K562 (cell line): ENCODE measurements around the gene RREB1. TPM values are rescaled to one million over a fixed set of nuclear protein-coding genes. Genes with fewer than 3 reads are reported as not detected.

Source experiments
- CBX8 ChIP-seq: fragments of 200-600 bp; sonication (generic); IDR thresholded peaks from 2 replicates; pipeline ENCODE4 v1.6.1; 2012; ENCODE audit warnings: borderline replicate concordance, mixed run types, low read depth, mild to moderate bottlenecking, moderate library complexity, mixed read lengths, low read length, control low read depth, inconsistent platforms; ENCODE audit not compliant: poor library complexity, severe bottlenecking; ENCODE audit errors: extremely low read depth
- EHMT2 ChIP-seq: fragments of 450-650 bp; IDR thresholded peaks from 2 replicates; pipeline ENCODE4 v1.6.1; 2018; ENCODE audit warnings: antibody characterized with exemption
- ESRRA ChIP-seq: fragments of 450-650 bp; IDR thresholded peaks from 2 replicates; pipeline ENCODE4 v1.6.1; 2014; ENCODE audit warnings: low read depth, mild to moderate bottlenecking, moderate library complexity, borderline replicate concordance
- HMGN3 ChIP-seq: IDR thresholded peaks from 2 replicates; pipeline ENCODE4 v1.6.1; 2011; ENCODE audit warnings: borderline replicate concordance, low read depth, mild to moderate bottlenecking, mixed read lengths, low read length; ENCODE audit not compliant: insufficient read length; ENCODE audit errors: extremely low read depth
- JUNB ChIP-seq: fragments of 450-650 bp; formaldehyde crosslinking; conservative IDR thresholded peaks from 2 replicates; pipeline ENCODE4 v1.4.0; 2020; ENCODE audit warnings: mild to moderate bottlenecking
- KDM5B ChIP-seq: fragments of 200-600 bp; sonication (generic); IDR thresholded peaks from 2 replicates; pipeline ENCODE4 v1.6.1; 2012; ENCODE audit warnings: low read depth, mild to moderate bottlenecking, moderate library complexity, low read length, control low read depth, inconsistent platforms; ENCODE audit not compliant: insufficient replicate concordance
- MLLT1 ChIP-seq, 2 experiments: fragments of 450-650 bp; IDR thresholded peaks; 2 replicates each; pipeline ENCODE4 v1.6.1; 2016
- MYNN ChIP-seq, 2 experiments: sonication (generic); formaldehyde crosslinking in 1 of 2; IDR thresholded peaks; 2 replicates each; pipeline versions ENCODE4 v1.5.0 to v1.6.1; 2016 to 2020; ENCODE audit warnings: antibody characterized with exemption in 1 of 2, missing genetic modification reagents in 1 of 2
- NFATC3 ChIP-seq: fragments of 450-650 bp; IDR thresholded peaks from 2 replicates; pipeline ENCODE4 v1.6.1; 2017; ENCODE audit warnings: mild to moderate bottlenecking
- NFE2 ChIP-seq: IDR thresholded peaks from 2 replicates; pipeline ENCODE4 v1.6.1; 2014; ENCODE audit warnings: antibody characterized with exemption, low read depth
- NR3C1 ChIP-seq: sonication (generic); formaldehyde crosslinking; IDR thresholded peaks from 2 replicates; pipeline ENCODE4 v1.8.1; 2022; ENCODE audit warnings: missing genetic modification reagents
- NR4A1 ChIP-seq, 2 experiments: fragments of 250-450 bp in 1 of 2; fragments of 450-650 bp in 1 of 2; sonication (Bioruptor Pico) in 1 of 2; IDR thresholded peaks; 2 replicates each; pipeline versions ENCODE4 v1.4.0 to v1.6.1; 2016 to 2020; ENCODE audit warnings: mild to moderate bottlenecking in 2 of 2, missing compliant biosample characterization in 1 of 2, missing genetic modification characterization in 1 of 2, moderate library complexity in 1 of 2
- NRF1 ChIP-seq, 2 experiments: fragments of 450-650 bp; IDR thresholded peaks in 1 of 2; conservative IDR thresholded peaks in 1 of 2; 2 replicates each; pipeline ENCODE4 v1.6.1; 2014; ENCODE audit warnings: mild to moderate bottlenecking in 2 of 2
- POLR2H ChIP-seq: IDR thresholded peaks from 2 replicates; pipeline ENCODE4 v1.6.1; 2016; ENCODE audit warnings: missing genetic modification characterization, low read depth, mild to moderate bottlenecking, control low read depth, missing compliant biosample characterization, moderate library complexity
- RAD21 ChIP-seq, 2 experiments: fragments of 250-450 bp in 1 of 2; fragments of 450-650 bp in 1 of 2; sonication (Bioruptor Pico) in 1 of 2; formaldehyde crosslinking in 1 of 2; IDR thresholded peaks in 1 of 2; conservative IDR thresholded peaks in 1 of 2; 2 replicates each; pipeline versions ENCODE4 v1.4.0 to v1.8.0; 2020 to 2022; ENCODE audit warnings: mild to moderate bottlenecking in 2 of 2, moderate library complexity in 1 of 2
- RNF2 ChIP-seq: sonication (generic); IDR thresholded peaks from 2 replicates; pipeline ENCODE4 v1.6.1; 2016
- SMARCC2 ChIP-seq: fragments of 450-650 bp; IDR thresholded peaks from 2 replicates; pipeline ENCODE4 v1.6.1; 2017; ENCODE audit warnings: antibody characterized with exemption, moderate library complexity, mild to moderate bottlenecking, low read depth
- SMC3 ChIP-seq: conservative IDR thresholded peaks from 2 replicates; pipeline ENCODE4 v1.6.1; 2011; ENCODE audit warnings: low read depth, low read length, improper control_type of control experiment; ENCODE audit not compliant: insufficient read depth
- YBX1 ChIP-seq: fragments of 450-650 bp; IDR thresholded peaks from 2 replicates; pipeline ENCODE4 v1.7.1; 2016; ENCODE audit warnings: mild to moderate bottlenecking
- ZMIZ1 ChIP-seq, 2 experiments: fragments of 150-350 bp in 1 of 2; IDR thresholded peaks; 2 replicates each; pipeline ENCODE4 v1.6.1; 2012 to 2016; ENCODE audit warnings: low read depth in 2 of 2, low read length in 2 of 2, mild to moderate bottlenecking in 1 of 2, moderate library complexity in 1 of 2
- ZNF133 ChIP-seq: fragments of 250-450 bp; sonication (Bioruptor Pico); IDR thresholded peaks from 2 replicates; pipeline ENCODE4 v1.4.0; 2020; ENCODE audit warnings: mild to moderate bottlenecking
- ZNF589 ChIP-seq: fragments of 200-800 bp; sonication (Bioruptor generic); IDR thresholded peaks from 2 replicates; pipeline ENCODE4 v1.6.1; 2016; ENCODE audit warnings: low read depth, missing genetic modification characterization, missing compliant biosample characterization
- polyA plus RNA-seq, 8 experiments: library from polyadenylated mRNA; depleted of rRNA in 4 of 8; stranded (reverse) in 5 of 8; unstranded in 3 of 8; fragments of >200 nt; fragmentation: Nextera tagmentation in 2 of 8; fragmentation: Illumina TruSeq in 1 of 8; extraction: Ambion mirVana in 2 of 8; extraction: Trizol in 1 of 8; gene quantifications; 2 replicates each; pipeline versions ENCODE4 v1.2.1 to v1.2.3, GENCODE V29; 2011 to 2014; ENCODE audit warnings: inconsistent platforms in 1 of 8, missing spikeins in 1 of 8
- total RNA-seq, 7 experiments: library from RNA; depleted of rRNA in 6 of 7; stranded (reverse); fragments of >200 nt in 6 of 7; fragmentation: Illumina TruSeq in 2 of 7; extraction: Trizol in 2 of 7; gene quantifications; 2 replicates each; pipeline versions ENCODE4 v1.2.1 to v1.2.3, GENCODE V29; 2011 to 2021; ENCODE audit warnings: low replicate concordance in 1 of 7

Gene RREB1
- total and polyA plus RNA-seq, 9 of the 15 experiments (the other 6 are each of a cell fraction or from before 2014, with no cell fraction given) = 3.3 to 64.2 (median 19.3) TPM

- TF ChIP-seq SMC3 = no peak
- TF ChIP-seq NR4A1 (CRISPR knock-in tag; IDR thresholded peaks at IDR 0.05) = no peak
- no peak; the same call in none of the 2 replicates for TF ChIP-seq NR4A1 (tag; IDR thresholded peaks at IDR 0.05)
- peak; percentile 88 for TF ChIP-seq ZNF589
- peak; percentile 41 to 56; a peak in 3 of 4 replicates for TF ChIP-seq NRF1 (conservative IDR thresholded peaks at IDR 0.05 in 1 of 2, IDR thresholded peaks at IDR 0.05 in 1 of 2)
- peak; percentile 85 for TF ChIP-seq POLR2H
- peak in 1 of 2 experiments; percentile 7; a peak in 1 of 4 replicates for TF ChIP-seq ZMIZ1 (IDR thresholded peaks at IDR 0.05; ENCODE audit: low read depth in 2 of 2, low read length in 2 of 2)
- TF ChIP-seq MLLT1 (IDR thresholded peaks at IDR 0.05) = peak; percentile 17 to 61; a peak in 1 of 4 replicates
- peak; percentile 78; the same call in 1 of the 2 replicates for TF ChIP-seq ESRRA
- no peak for TF ChIP-seq HMGN3
- no peak for TF ChIP-seq YBX1
- 0 out of 2 replicates have a peak, but pooled peaks have one; percentile 66 for TF ChIP-seq SMARCC2
- 0 out of 2 replicates have a peak, but pooled peaks have one; percentile 20 for TF ChIP-seq NFATC3
- peak; percentile 25 to 57 for TF ChIP-seq RAD21 (CRISPR knock-in tag; conservative IDR thresholded peaks at IDR 0.05 in 1 of 2, IDR thresholded peaks at IDR 0.05 in 1 of 2)
- TF ChIP-seq JUNB (CRISPR knock-in tag) = peak; percentile 87
- peak; percentile 93 for TF ChIP-seq EHMT2
- TF ChIP-seq CBX8 = no peak
- peak; percentile 34 for TF ChIP-seq KDM5B
- TF ChIP-seq NR3C1 = no peak
- TF ChIP-seq RNF2 = peak; percentile 87
- TF ChIP-seq NFE2 = peak; percentile 73
- TF ChIP-seq MYNN (IDR thresholded peaks at IDR 0.05) = peak; percentile 74; the same call in 1 of the 2 replicates
- no peak for TF ChIP-seq MYNN (CRISPR knock-in tag; IDR thresholded peaks at IDR 0.05)
- no peak for TF ChIP-seq ZNF133 (CRISPR knock-in tag)
Observed at GRCh38 chr6:7058250-7058923, 49.4 kb upstream of the RREB1 start (continued).
